Measurements from ENCODE around the gene SLC4A8.

The SLC4A8 gene

GRCh38 chr12:51528852-51529650 is 104.4 kb downstream of the SLC4A8 start:
- no peak for DNase-seq

GRCh38 chr12:51529651-51529970 is 105.0 kb downstream of the SLC4A8 start:
- DNase-seq: no peak

- no peak for DNase-seq
Measured at GRCh38 chr12:51530208-51530607, 105.6 kb downstream of the SLC4A8 start.

GRCh38 chr12:51531284-51531977 is 106.8 kb downstream of the SLC4A8 start:
- no peak for DNase-seq

GRCh38 chr12:51531978-51532497 is 107.4 kb downstream of the SLC4A8 start:
- peak; percentile 17 to 47 for DNase-seq

- DNase-seq: no peak
Measured at GRCh38 chr12:51533799-51534198, 109.2 kb downstream of the SLC4A8 start.

GRCh38 chr12:51534216-51535074 is 109.8 kb downstream of the SLC4A8 start:
- no peak for DNase-seq

- DNase-seq: no peak
Measured at GRCh38 chr12:51536159-51536558, 111.5 kb downstream of the SLC4A8 start.

- no peak for DNase-seq
Measured at GRCh38 chr12:51538149-51538548, 113.5 kb downstream of the SLC4A8 start.

- no peak for DNase-seq
Measured at GRCh38 chr12:51538599-51538998, 114.0 kb downstream of the SLC4A8 start.

- no peak for DNase-seq
Measured at GRCh38 chr12:51540996-51541395, 116.4 kb downstream of the SLC4A8 start.

- no peak for DNase-seq
Measured at GRCh38 chr12:51546097-51546496, 121.5 kb downstream of the SLC4A8 start.

GRCh38 chr12:51547606-51548005 is 123.0 kb downstream of the SLC4A8 start:
- no peak for DNase-seq

GRCh38 chr12:51548241-51548640 is 123.6 kb downstream of the SLC4A8 start:
- DNase-seq: no peak

- no peak for DNase-seq
Measured at GRCh38 chr12:51549637-51550036, 125.0 kb downstream of the SLC4A8 start.

All from bone marrow (tissue), 2 donors.